Measurements from ENCODE around the gene MDP1. TPM values are rescaled to one million over a fixed set of nuclear protein-coding genes. Genes with fewer than 3 reads are reported as not detected.

Gene MDP1
- total RNA-seq, 4 donors from 2014 or later, result 7.4 to 17.5 (median 10.5) TPM

GRCh38 chr14:24236689-24237462, 21.0 kb upstream of the MDP1 start:
- H3K27me3 ChIP-seq, result no peaks in the 10 kb centered on the region
- TF ChIP-seq POLR2A (IDR thresholded peaks at IDR 0.05) (no peak), CTCF (IDR thresholded peaks at IDR 0.05) (no peak)

GRCh38 chr14:24235804-24236688, 20.2 kb upstream of the MDP1 start:
- H3K27ac ChIP-seq, result no peak overlapping the region
- no peak for TF ChIP-seq POLR2A (IDR thresholded peaks at IDR 0.05)
- TF ChIP-seq CTCF (IDR thresholded peaks at IDR 0.05), result no peak
- no peaks in the 10 kb centered on the region for H3K9me3 ChIP-seq
- no peak overlapping the region for H3K4me3 ChIP-seq
- peaks cover 0 to 46% (median 8%) of the 10 kb centered on the region in 4 donors for H3K4me1 ChIP-seq
- no peak for DNase-seq
- H3K36me3 ChIP-seq, result peaks cover 0 to 59% (median 0%) of the 10 kb centered on the region in 3 donors
- no peaks in the 10 kb centered on the region for H3K27me3 ChIP-seq

More at GRCh38 chr14:24236689-24237462, 21.0 kb upstream of the MDP1 start:
- H3K9me3 ChIP-seq, result no peaks in the 10 kb centered on the region
- DNase-seq, result no peak
- H3K4me3 ChIP-seq, result no peak overlapping the region
- H3K4me1 ChIP-seq, result peaks cover 0 to 48% (median 11%) of the 10 kb centered on the region in 4 donors
- H3K27ac ChIP-seq, result no peak overlapping the region
- H3K36me3 ChIP-seq, result peaks cover 0 to 61% (median 0%) of the 10 kb centered on the region in 3 donors

GRCh38 chr14:24234095-24235005, 18.5 kb upstream of the MDP1 start:
- TF ChIP-seq CTCF (IDR thresholded peaks at IDR 0.05) (no peak), POLR2A (IDR thresholded peaks at IDR 0.05) (no peak)
- no peak overlapping the region for H3K4me3 ChIP-seq
- peaks cover 0 to 42% (median 0%) of the 10 kb centered on the region in 3 donors for H3K36me3 ChIP-seq
- no peak for DNase-seq
- H3K27me3 ChIP-seq, result no peaks in the 10 kb centered on the region
- no peak overlapping the region for H3K27ac ChIP-seq
- H3K4me1 ChIP-seq, result peaks cover 0 to 34% (median 4%) of the 10 kb centered on the region in 4 donors
- H3K9me3 ChIP-seq, result no peaks in the 10 kb centered on the region

GRCh38 chr14:24233538-24233866, 17.6 kb upstream of the MDP1 start:
- H3K36me3 ChIP-seq, result peaks cover 0 to 33% (median 0%) of the 10 kb centered on the region in 3 donors
- no peaks in the 10 kb centered on the region for H3K27me3 ChIP-seq
- peak overlapping the region in 3 of 4 donors; percentile 81 to 94 (median 93) for H3K27ac ChIP-seq
- peak overlapping the region in 3 of 4 donors; percentile 73 to 95 (median 82) for H3K4me3 ChIP-seq
- no peak for DNase-seq
- TF ChIP-seq POLR2A (IDR thresholded peaks at IDR 0.05) (no peak), CTCF (IDR thresholded peaks at IDR 0.05) (no peak)
- peaks cover 0 to 26% (median 4%) of the 10 kb centered on the region in 4 donors for H3K4me1 ChIP-seq
- no peaks in the 10 kb centered on the region for H3K9me3 ChIP-seq
